ENCODE results near the gene FGG. TPM values are rescaled to one million over a fixed set of nuclear protein-coding genes. Genes with fewer than 3 reads are reported as not detected.
"Not testable (repeated sequence)": the region's sequence is repeated elsewhere in the genome, so short reads cannot be mapped to it uniquely, and the experiment has no call there.

FGG gene
- total and polyA plus RNA-seq, 5 experiments from 2014 or later, result not detected

- Mint-ChIP-seq H3K36me3 (no peaks in the 10 kb centered on the region), H3K4me3 (no peak overlapping the region), H3K4me1 (peaks cover 0 to 4% (median 0%) of the 10 kb centered on the region in 4 donors), H3K9me3 (no peaks in the 10 kb centered on the region), H3K27ac (no peak overlapping the region), H3K27me3 (peaks cover 14 to 37% (median 26%) of the 10 kb centered on the region in 5 donors)
- DNase-seq, result no peak
- no peak for ATAC-seq
- POLR2A ChIA-PET, result no interaction called here
These were observed 5.4 kb downstream of the FGG start for GRCh38 chr4:154606728-154607723.

DNA sequence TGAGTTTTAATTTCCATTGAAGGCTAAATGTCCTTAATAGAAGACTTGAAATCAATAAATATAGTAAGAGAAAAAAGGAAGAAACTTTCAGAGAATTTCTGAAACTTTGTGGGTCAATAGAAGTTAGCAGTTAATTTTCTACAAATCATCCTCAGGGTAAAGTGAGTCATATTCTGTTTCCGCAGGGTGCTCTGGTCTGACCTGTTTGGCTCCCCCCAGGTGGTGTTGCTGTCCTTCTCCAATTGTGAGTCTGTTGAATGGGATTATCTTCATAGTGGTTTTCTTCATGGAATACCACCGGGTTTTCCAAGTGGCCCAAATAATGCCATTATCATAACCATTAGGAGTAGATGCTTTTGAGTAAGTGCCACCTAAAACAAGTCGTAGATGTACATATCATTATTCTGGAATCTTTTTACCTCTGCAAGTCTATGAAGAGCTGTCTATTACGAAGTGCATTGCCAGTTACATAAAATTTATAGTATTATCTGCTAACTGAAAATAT, 7.7 kb downstream of the FGG start:
- Mint-ChIP-seq H3K27me3 (peaks cover 16 to 53% (median 31%) of the 10 kb centered on the region in 5 donors), H3K4me3 (no peak overlapping the region), H3K36me3 (no peaks in the 10 kb centered on the region), H3K9me3 (no peaks in the 10 kb centered on the region), H3K4me1 (peaks cover 0 to 4% (median 0%) of the 10 kb centered on the region in 4 donors), H3K27ac (peak overlapping the region in 1 of 10 donors; percentile 54)
- ATAC-seq, result no peak
- POLR2A ChIA-PET, result no interaction called here
- no peak for DNase-seq

- ATAC-seq, result no peak
- POLR2A ChIA-PET, result no interaction called here
These were observed 9.2 kb downstream of the FGG start for GRCh38 chr4:154603033-154603943.

GRCh38 chr4:154602404-154603020, 9.9 kb downstream of the FGG start:
- Mint-ChIP-seq H3K4me1 (peaks cover 0 to 4% (median 0%) of the 10 kb centered on the region in 4 donors), H3K27me3 (peaks cover 13 to 45% (median 23%) of the 10 kb centered on the region in 5 donors), H3K27ac (peak overlapping the region in 1 of 10 donors; percentile 23), H3K36me3 (no peaks in the 10 kb centered on the region), H3K4me3 (no peak overlapping the region), H3K9me3 (no peaks in the 10 kb centered on the region)
- ATAC-seq (no peak), DNase-seq (no peak)
- POLR2A ChIA-PET, result no interaction called here

More at GRCh38 chr4:154603033-154603943, 9.2 kb downstream of the FGG start:
- Mint-ChIP-seq H3K4me3 (no peak overlapping the region), H3K9me3 (no peaks in the 10 kb centered on the region), H3K36me3 (no peaks in the 10 kb centered on the region), H3K27me3 (peaks cover 11 to 40% (median 23%) of the 10 kb centered on the region in 5 donors), H3K27ac (peak overlapping the region in 1 of 10 donors; percentile 23), H3K4me1 (peaks cover 0 to 4% (median 0%) of the 10 kb centered on the region in 4 donors)
- no peak for DNase-seq

GRCh38 chr4:154597798-154598774, 14.4 kb downstream of the FGG start:
- POLR2A ChIA-PET, result no interaction called here
- DNase-seq (no peak), ATAC-seq (no peak)
- Mint-ChIP-seq H3K9me3 (peaks cover 0 to 2% (median 0%) of the 10 kb centered on the region in 9 donors), H3K4me1 (peaks cover 0 to 4% (median 0%) of the 10 kb centered on the region in 4 donors), H3K27ac (no peak overlapping the region), H3K4me3 (no peak overlapping the region), H3K36me3 (no peaks in the 10 kb centered on the region), H3K27me3 (peaks cover 8 to 59% (median 14%) of the 10 kb centered on the region in 5 donors)

- H3K27ac Mint-ChIP-seq, ATAC-seq, H3K4me3 Mint-ChIP-seq, H3K4me1 Mint-ChIP-seq, H3K36me3 Mint-ChIP-seq, DNase-seq, POLR2A ChIA-PET, H3K9me3 Mint-ChIP-seq: not testable (repeated sequence)
- peaks cover 4 to 51% (median 11%) of the 10 kb centered on the region in 5 donors for H3K27me3 Mint-ChIP-seq
These were observed 15.2 kb downstream of the FGG start for GRCh38 chr4:154597281-154597680.

GRCh38 chr4:154595807-154596206, 16.6 kb downstream of the FGG start:
- POLR2A ChIA-PET, result no interaction called here
- peaks cover 0 to 5% (median 0%) of the 10 kb centered on the region in 9 donors for H3K9me3 Mint-ChIP-seq
- DNase-seq, result no peak
- H3K27me3 Mint-ChIP-seq, result peaks cover 4 to 49% (median 10%) of the 10 kb centered on the region in 5 donors
- no peak overlapping the region for H3K4me3 Mint-ChIP-seq
- no peak overlapping the region for H3K27ac Mint-ChIP-seq
- no peaks in the 10 kb centered on the region for H3K36me3 Mint-ChIP-seq
- ATAC-seq, result no peak
- no peaks in the 10 kb centered on the region for H3K4me1 Mint-ChIP-seq

DNA sequence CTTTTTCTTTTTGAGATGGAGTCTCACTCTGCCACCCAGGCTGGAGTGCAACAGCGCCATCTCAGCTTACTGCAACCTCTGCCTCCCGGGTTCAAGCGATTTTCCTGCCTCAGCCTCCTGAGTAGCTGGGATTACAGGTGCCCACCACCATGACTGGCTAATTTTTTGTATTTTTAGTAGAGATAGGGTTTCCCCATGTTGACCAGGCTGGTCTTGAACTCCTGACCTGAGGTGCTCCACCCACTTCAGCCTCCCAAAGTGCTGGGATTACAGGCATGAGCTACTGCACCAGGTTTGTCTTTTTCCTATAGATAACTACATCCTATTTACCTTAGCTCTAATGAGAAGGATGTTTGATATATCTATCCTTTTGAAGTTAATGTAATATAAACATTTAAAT, 18.1 kb downstream of the FGG start:
- POLR2A ChIA-PET, H3K27ac Mint-ChIP-seq, H3K4me3 Mint-ChIP-seq, H3K9me3 Mint-ChIP-seq, H3K4me1 Mint-ChIP-seq, DNase-seq, ATAC-seq, H3K36me3 Mint-ChIP-seq: not testable (repeated sequence)
- H3K27me3 Mint-ChIP-seq, result peaks cover 10 to 57% (median 13%) of the 10 kb centered on the region in 5 donors

DNA sequence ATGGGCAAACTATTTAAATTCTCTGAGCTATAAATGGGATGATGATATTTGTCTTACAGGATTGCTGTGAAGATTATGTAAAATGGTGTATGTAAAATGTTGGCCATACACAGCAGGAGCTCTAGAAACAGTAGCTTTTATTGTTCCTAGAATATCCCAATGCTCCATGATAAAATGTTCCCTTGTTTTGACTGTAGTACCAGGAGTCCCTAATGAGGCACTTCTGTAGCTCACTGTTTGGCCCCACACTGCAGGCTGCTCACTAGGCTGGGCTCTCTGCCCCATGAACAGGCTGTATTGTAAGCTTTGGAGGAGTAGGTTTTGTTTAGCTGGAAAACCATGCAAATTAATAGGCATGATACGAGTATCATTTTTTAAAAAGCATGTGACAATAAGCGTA, 18.6 kb downstream of the FGG start:
- DNase-seq (no peak), ATAC-seq (no peak)
- H3K4me3 Mint-ChIP-seq, result no peak overlapping the region
- H3K27ac Mint-ChIP-seq, result no peak overlapping the region
- H3K4me1 Mint-ChIP-seq, result no peaks in the 10 kb centered on the region
- H3K36me3 Mint-ChIP-seq, result no peaks in the 10 kb centered on the region
- POLR2A ChIA-PET, result no interaction called here
- peaks cover 11 to 61% (median 14%) of the 10 kb centered on the region in 5 donors for H3K27me3 Mint-ChIP-seq
- H3K9me3 Mint-ChIP-seq, result peaks cover 0 to 5% (median 0%) of the 10 kb centered on the region in 9 donors

DNA sequence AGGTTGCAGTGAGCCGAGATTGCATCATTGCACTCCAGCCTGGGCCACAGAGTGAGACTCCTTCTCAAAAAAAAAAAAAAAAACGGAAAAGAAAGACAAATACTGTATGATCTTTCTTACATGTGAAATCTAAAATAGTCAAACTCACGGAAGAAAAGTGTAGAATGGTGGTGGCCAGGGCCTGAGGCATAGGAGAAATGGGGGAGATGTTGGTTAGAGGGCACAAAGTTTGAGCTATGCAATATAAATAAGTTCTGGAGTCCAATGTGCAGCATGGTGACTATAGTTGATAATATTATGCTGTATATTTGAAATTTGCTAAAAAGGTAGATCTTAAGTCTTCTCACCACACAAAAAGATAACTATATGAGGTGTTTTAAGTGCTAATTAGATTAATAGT, 20.6 kb downstream of the FGG start:
- Mint-ChIP-seq H3K36me3 (no peaks in the 10 kb centered on the region), H3K27ac (no peak overlapping the region), H3K4me1 (no peaks in the 10 kb centered on the region), H3K4me3 (no peak overlapping the region), H3K9me3 (peaks cover 0 to 5% (median 0%) of the 10 kb centered on the region in 9 donors), H3K27me3 (peaks cover 11 to 53% (median 15%) of the 10 kb centered on the region in 5 donors)
- DNase-seq (no peak), ATAC-seq (no peak)
- POLR2A ChIA-PET, result no interaction called here

DNA sequence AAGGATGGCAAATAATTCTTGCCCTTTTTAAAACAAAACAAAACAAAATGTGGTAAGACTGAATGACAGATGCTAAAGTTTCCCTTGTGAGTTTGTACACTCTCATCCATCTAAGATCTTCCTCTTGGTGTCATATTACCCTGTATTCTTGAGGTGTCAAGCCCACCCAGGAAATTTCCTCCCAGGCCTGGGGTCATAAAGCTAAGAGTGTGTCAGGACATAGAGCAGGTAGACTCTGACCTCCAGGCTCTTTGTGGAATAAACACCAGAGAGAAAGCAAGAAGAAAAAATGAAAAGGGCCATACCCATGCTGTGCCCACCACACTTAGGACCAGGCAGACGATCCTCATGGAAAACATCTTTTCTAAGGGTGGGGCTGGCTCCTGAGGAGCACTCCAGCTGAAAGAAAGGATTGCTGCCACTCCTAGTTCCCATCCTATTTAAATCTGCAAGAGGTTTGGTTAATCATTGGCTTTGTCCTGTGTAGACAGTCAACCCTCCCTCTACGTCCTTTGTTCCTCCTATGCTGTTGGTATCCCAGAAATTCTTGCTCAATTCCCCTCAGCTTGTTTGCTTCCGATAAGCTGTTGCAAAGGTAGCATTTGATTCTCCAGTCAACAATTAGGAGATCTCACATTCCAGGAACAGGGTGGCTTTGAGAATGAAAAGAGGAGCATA, 22.0 kb downstream of the FGG start, which contains the start of gene FGA:
TSS of gene FGA (minus strand) at position 414 of the 678 bp plus-strand sequence. CDS start at position 359, 55 bp downstream.
- H3K9me3 Mint-ChIP-seq, result peaks cover 0 to 3% (median 0%) of the 10 kb centered on the region in 9 donors
- no peak within 1 kb of the TSS for H3K4me3 Mint-ChIP-seq
- no peaks in the 10 kb centered on the region for H3K36me3 Mint-ChIP-seq
- DNase-seq (no peak), ATAC-seq (no peak)
- POLR2A ChIA-PET, result no interaction called here
- no peak within 1 kb of the TSS for H3K27ac Mint-ChIP-seq
- H3K27me3 Mint-ChIP-seq, result peaks cover 14 to 58% (median 19%) of the 10 kb centered on the region in 5 donors
- no peaks in the 10 kb centered on the region for H3K4me1 Mint-ChIP-seq

Measured in naive thymus-derived CD8-positive, alpha-beta T cell (primary cell).